NCI-H1092 treated with DMSO at 0.1 percent for 48 hours (cell line): Measurements from ENCODE around the gene PCDHGB6.
"Not testable (repeated sequence)": the region's sequence is repeated elsewhere in the genome, so short reads cannot be mapped to it uniquely, and the experiment has no call there.

ENCODE experiments used
- DNase-seq: peaks from one replicate; lab custom pipeline; 2025; lab: John Stamatoyannopoulos, UW

Gene PCDHGB6

DNA sequence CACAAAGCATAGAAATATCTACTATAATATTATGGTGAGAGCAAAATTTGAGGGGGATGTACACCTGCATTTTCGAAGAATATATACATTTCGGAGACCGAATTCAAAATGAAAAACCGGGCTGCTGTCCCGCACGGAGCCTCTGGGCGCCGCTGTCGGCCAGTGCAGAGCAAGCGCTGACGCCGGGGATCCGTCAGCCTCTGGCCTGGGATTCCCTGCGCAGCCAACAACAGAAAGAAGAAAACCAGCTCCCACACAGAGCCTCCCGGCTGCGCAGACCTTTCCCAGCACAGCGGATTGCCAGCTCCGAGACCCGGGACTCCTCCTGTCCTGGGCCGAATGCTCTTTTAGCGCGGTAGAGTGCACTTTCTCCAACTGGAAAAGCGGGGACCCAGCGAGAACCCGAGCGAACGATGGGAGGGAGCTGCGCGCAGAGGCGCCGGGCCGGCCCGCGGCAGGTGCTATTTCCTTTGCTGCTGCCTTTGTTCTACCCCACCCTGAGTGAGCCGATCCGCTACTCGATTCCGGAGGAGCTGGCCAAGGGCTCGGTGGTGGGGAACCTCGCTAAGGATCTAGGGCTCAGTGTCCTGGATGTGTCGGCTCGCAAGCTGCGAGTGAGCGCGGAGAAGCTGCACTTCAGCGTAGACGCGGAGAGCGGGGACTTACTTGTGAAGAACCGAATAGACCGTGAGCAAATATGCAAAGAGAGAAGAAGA, at the start of gene PCDHGB6:
PCDHGB6 (plus strand) TSS at position 232 of the 716 bp plus-strand sequence; CDS start at position 414, 182 bp downstream.
- not testable (repeated sequence) for DNase-seq

DNA sequence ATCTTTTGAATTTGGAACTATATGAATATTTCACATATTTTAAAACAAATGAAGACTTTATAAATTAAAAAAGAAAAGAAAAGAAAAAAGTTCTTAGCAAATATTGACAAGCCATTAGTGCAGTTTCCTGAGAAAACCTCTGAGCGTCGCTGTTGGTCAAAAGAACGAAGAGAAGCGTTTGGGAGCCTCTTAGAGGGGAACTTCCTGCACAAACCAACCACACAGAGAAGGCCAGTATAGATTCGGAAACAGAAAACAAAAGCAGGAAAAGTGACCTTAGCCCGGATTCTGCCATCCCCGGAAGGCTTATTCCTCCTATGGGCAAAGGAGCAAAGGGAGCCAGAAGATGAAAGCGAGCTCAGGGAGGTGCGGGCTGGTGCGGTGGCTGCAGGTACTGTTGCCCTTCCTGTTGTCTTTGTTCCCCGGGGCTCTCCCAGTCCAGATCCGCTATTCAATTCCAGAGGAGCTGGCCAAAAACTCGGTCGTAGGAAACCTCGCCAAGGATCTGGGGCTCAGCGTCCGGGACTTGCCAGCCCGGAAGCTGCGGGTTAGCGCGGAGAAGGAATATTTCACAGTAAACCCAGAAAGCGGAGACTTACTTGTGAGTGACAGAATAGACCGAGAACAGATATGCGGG, 47.9 kb upstream of the PCDHGB6 start, which contains the start of gene PCDHGB2:
PCDHGB2 (plus strand) TSS at position 205 of the 637 bp plus-strand sequence; CDS start at position 347, 142 bp downstream.
- no peak for DNase-seq

DNA sequence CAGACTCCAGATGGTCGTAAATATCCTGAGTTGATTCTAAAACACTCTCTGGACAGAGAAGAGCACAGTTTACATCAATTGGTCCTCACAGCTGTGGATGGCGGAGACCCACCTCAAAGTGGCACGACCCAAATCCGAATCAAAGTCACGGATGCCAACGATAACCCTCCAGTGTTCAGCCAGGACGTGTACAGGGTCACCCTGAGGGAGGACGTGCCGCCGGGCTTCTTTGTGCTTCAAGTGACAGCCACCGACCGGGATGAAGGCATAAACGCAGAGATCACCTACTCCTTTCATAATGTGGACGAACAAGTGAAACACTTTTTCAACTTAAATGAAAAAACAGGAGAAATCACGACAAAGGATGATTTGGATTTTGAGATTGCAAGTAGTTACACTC, 47.1 kb upstream of the PCDHGB6 start:
- DNase-seq = no peak

DNA sequence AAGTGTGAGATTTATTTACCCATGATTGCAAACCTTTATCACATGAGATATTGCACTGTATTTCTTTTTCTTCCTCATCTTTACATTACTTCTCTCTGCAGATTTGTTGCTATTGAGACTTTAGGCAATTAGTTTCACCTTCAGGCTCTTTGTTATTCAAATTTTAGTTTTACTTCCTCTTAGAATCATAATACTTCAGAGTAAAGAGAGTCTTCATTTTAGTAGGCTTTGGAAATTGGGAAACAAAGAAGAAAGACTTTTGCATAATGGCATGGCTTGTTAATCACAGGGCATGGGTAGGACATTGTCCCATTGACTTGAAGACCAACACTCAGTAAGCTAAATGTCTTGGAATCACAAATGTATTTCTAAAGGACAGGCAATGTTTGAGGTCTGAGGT, 45.1 kb upstream of the PCDHGB6 start:
- no peak for DNase-seq

DNA sequence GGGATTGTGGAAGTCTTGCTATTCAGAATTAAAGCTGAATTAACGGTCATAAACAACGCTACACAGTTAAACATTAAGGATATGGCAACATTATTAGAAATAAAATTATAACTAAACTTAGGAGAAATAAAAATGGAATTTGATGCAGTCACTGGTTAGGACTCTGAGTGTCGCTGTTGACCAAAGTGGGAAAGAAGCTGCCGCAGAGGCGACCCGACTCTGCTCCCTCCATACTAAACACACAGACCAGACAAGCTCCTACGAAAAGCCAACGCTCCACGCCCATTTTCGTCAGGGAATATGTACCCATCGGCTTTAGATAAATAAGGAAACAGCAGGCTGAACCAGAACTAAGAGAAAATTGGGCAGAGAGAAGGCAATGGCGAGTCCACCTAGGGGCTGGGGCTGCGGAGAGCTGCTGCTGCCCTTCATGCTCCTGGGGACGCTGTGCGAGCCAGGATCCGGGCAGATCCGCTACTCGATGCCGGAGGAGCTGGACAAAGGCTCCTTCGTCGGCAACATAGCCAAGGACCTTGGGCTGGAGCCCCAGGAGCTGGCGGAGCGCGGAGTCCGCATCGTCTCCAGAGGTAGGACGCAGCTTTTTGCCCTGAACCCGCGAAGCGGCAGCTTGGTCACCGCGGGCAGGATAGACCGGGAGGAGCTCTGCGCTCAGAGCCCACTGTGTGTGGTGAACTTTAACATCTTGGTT, 43.7 kb upstream of the PCDHGB6 start, which contains the start of gene PCDHGA5:
PCDHGA5 (plus strand) TSS at position 211 of the 709 bp plus-strand sequence; CDS start at position 380, 169 bp downstream.
- DNase-seq = no peak

DNA sequence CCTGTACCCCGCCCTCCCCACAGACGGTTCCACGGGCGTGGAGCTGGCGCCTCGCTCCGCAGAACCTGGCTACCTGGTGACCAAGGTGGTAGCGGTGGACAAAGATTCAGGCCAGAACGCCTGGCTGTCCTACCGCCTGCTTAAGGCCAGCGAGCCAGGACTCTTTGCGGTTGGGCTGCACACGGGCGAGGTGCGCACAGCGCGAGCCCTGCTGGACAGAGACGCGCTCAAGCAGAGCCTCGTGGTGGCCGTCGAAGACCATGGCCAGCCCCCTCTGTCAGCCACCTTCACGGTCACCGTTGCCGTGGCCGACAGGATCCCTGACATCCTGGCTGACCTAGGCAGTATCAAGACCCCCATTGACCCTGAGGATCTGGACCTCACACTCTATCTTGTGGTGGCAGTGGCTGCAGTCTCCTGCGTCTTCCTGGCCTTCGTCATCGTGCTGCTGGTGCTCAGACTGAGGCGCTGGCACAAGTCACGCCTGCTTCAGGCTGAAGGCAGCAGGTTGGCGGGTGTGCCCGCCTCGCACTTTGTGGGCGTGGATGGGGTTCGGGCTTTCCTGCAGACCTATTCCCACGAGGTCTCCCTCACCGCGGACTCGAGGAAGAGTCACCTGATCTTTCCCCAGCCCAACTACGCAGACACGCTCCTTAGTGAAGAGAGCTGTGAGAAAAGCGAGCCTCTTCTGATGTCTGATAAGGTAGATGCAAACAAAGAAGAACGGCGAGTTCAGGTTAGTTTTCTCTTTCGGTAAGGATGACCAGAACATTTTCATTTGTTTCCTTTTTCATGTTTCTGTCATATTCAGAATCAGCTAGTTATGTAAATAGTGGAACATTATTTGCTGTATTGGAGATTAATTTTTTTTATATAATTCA, 41.6 kb upstream of the PCDHGB6 start:
- no peak for DNase-seq

DNA sequence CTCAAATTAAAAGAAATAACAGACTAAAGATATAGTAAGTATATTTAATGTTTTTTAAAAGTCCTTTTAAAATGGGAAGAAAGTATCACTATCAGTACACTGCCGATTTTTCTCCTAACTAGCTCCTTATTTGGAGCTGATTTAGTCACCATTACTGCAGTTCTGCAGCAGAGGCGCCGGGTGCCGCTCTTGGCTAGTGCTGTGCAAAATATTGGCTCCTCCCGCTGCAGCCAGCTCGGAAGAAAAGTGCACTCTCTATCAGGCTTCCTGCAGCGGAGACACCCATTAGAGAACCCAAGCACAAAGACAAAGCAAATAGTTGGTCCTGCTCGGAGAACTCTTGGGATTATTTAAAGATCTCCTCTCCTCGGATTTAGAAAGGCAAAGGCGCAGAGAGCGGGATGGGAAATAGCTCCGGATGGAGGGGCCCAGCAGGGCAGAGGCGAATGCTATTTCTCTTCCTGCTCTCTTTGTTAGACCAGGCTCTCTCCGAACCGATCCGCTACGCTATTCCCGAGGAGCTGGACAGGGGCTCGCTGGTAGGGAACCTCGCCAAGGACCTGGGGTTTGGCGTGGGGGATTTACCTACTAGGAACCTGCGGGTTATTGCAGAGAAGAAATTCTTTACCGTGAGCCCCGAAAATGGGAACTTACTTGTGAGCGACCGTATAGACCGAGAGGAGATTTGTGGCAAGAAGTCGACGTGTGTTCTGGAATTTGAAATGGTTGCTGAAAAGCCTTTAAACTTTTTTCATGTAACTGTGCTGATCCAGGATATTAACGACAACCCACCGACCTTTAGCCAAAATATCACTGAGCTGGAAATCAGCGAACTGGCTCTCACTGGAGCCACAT, 37.6 kb upstream of the PCDHGB6 start, which contains the start of gene PCDHGB3:
PCDHGB3 (plus strand) TSS at position 249 of the 855 bp plus-strand sequence; CDS start at position 402, 153 bp downstream.
- DNase-seq = no peak

DNA sequence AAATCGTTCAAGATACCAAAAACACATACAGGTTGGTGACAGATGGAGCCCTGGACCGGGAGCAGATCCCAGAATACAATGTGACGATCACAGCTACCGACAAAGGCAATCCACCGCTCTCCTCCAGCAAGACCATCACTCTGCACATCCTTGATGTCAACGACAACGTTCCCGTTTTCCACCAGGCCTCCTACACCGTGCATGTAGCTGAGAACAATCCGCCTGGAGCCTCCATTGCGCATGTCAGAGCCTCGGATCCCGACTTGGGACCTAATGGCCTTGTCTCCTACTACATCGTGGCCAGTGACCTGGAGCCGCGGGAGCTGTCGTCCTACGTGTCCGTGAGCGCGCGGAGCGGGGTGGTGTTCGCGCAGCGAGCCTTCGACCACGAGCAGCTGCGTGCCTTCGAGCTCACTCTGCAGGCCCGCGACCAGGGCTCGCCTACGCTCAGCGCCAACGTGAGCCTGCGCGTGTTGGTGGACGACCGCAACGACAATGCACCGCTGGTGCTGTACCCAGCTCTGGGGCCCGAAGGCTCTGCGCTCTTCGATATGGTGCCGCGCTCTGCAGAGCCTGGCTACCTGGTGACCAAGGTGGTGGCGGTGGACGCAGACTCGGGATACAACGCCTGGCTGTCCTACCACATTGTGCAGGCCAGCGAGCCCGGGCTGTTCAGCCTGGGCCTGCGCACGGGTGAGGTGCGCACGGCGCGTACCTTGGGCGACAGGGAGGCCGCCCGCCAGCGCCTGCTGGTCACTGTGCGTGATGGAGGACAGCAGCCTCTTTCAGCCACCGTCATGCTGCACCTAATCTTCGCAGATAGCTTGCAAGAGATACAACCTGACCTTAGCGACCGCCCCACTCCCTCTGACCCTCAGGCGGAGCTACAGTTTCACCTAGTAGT, 36.0 kb upstream of the PCDHGB6 start:
- no peak for DNase-seq

DNA sequence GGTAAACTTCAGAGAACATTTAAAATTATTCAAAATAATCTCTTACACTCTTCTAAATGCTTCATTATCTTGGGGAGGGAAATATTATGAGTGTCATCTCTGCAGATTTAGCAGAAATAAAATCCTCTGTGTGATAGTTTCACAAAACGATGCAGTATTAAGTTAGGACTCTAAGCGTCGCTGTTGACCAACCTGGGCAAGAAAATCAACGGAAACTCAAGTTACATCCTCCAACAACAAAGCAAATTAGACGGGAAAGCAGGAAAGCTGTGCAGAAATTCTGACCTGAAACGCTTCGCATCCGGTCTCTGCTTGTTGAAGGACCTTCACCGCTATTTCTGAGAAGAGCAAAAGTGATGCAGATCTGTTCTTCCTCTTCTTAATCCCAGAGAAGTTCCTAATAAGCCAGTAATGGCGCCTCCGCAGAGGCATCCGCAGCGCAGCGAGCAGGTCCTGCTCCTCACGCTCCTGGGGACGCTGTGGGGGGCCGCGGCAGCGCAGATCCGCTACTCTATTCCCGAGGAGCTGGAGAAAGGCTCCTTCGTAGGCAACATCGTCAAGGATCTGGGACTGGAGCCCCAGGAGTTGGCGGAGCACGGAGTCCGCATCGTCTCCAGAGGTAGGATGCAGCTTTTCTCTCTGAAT, 34.0 kb upstream of the PCDHGB6 start, which contains the start of gene PCDHGA6:
PCDHGA6 (plus strand) TSS at position 219 of the 645 bp plus-strand sequence; CDS start at position 412, 193 bp downstream.
- DNase-seq = no peak

DNA sequence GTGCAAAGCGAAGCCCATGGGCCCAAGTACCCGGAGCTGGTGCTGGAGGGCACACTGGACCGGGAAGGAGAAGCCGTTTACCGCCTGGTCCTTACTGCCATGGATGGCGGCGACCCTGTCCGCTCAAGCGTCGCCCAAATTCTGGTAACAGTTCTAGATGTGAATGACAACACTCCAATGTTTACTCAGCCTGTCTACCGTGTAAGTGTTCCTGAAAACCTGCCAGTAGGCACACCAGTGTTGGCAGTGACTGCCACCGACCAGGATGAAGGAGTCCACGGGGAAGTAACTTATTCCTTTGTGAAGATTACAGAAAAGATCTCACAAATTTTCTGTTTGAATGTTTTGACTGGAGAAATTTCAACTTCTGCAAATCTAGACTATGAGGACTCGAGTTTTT, 33.2 kb upstream of the PCDHGB6 start:
- no peak for DNase-seq

DNA sequence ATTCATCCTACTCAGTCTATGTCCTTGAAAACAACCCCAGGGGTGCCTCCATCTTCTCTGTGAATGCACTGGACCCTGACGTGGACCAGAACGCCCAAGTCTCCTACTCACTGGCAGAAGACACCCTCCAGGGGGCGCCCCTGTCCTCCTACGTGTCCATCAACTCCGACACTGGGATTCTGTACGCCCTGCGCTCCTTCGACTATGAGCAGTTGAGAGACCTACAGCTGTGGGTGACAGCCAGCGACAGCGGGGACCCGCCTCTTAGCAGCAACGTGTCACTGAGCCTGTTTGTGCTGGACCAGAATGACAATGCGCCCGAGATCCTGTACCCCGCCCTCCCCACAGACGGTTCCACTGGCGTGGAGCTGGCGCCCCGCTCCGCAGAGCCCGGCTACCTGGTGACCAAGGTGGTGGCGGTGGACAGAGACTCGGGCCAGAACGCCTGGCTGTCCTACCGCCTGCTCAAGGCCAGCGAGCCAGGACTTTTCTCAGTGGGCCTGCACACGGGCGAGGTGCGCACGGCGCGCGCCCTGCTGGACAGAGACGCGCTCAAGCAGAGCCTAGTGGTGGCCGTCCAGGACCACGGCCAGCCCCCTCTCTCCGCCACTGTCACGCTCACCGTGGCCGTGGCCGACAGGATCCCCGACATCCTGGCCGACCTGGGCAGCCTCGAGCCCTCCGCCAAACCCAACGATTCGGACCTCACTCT, 32.2 kb upstream of the PCDHGB6 start:
- DNase-seq = not testable (repeated sequence)

DNA sequence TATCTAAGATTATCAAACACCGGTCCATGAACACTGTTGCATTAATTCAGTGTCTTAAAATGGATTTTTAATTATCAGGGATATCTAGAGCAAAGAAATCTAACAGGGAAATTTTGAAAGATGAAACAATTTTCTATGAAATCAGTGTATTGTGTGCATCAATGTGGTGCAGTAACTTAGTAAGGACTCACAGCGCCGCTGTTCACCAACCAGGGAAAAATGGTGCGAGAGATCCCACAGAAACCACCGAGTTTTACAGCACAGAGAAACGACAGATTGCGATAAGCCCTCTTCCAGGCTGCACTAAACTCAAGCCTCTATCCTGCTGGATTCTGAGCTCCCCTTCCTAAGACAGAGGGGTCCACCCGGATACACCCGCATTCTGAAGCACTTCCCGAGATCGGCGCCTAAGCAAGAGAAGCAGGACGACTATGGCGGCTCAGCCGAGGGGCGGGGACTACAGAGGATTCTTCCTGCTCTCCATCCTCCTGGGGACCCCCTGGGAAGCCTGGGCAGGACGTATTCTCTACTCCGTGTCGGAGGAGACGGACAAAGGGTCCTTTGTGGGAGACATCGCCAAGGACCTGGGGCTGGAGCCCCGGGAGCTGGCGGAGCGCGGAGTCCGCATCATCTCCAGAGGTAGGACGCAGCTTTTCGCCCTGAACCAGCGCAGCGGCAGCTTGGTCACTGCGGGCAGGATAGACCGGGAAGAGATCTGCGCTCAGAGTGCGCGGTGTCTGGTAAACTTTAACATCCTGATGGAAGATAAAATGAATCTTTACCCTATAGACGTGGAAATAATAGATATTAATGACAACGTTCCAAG, 25.1 kb upstream of the PCDHGB6 start, which contains the start of gene PCDHGA7:
PCDHGA7 (plus strand) TSS at position 274 of the 826 bp plus-strand sequence; CDS start at position 432, 158 bp downstream.
- DNase-seq = no peak

DNA sequence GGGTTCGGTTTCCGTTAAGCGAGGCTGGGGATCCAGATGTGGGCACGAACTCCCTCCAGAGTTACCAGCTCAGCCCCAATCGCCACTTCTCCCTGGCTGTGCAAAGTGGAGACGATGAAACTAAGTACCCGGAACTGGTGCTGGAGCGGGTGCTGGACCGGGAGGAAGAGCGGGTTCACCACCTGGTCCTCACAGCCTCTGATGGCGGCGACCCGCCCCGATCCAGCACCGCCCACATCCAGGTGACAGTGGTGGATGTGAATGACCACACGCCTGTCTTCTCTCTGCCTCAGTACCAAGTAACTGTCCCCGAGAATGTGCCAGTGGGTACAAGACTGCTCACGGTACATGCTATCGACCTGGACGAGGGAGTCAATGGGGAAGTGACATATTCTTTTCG, 24.5 kb upstream of the PCDHGB6 start:
- DNase-seq = no peak

DNA sequence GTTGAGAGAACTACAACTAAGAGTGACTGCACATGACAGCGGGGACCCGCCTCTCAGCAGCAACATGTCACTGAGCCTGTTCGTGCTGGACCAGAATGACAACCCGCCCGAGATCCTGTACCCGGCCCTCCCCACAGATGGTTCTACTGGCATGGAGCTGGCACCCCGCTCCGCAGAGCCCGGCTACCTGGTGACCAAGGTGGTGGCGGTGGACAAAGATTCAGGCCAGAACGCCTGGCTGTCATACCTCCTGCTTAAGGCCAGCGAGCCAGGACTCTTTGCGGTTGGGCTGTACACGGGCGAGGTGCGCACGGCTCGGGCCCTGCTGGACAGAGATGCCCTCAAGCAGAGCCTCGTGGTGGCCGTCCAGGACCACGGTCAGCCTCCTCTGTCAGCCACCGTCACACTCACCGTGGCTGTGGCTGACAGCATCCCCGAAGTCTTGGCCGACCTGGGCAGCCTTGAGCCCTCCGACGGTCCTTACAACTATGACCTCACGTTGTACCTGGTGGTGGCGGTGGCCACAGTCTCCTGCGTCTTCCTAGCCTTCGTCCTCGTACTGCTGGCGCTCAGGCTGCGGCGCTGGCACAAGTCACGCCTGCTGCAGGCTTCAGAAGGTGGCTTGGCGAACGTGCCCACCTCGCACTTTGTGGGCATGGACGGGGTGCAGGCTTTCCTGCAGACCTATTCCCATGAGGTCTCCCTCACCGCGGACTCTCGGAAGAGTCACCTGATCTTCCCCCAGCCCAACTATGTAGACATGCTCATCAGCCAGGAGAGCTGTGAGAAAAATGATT, 23.2 kb upstream of the PCDHGB6 start:
- no peak for DNase-seq

DNA sequence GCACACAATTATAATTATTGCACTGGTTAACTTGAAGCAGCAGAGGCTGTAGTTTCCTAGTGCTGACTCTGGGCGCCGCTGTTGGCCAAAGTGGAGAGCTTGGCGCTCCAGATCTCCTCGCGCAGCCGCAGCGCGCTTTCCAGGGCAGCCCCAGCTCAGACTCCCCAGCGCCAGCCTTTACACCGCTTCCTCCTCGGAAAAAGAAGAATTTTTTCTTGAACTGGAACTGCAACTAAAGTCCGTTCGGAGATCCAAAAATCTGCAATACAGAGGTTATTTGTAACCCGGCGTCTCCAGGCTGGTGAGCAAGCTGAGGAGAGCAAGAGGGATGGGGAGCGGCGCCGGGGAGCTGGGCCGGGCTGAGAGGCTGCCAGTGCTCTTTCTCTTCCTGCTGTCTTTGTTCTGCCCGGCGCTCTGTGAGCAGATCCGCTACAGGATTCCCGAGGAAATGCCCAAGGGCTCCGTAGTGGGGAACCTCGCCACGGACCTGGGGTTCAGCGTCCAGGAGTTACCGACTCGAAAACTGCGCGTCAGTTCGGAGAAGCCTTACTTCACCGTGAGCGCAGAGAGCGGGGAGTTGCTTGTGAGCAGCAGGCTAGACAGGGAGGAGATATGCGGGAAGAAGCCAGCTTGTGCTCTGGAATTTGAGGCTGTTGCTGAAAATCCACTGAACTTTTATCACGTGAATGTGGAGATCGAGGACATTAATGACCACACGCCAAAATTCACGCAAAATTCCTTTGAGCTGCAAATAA, 20.1 kb upstream of the PCDHGB6 start, which contains the start of gene PCDHGB4:
PCDHGB4 (plus strand) TSS at position 142 of the 755 bp plus-strand sequence; CDS start at position 329, 187 bp downstream.
- not testable (repeated sequence) for DNase-seq
